ENCODE results near the gene CHRNA5. TPM values are rescaled to one million over a fixed set of nuclear protein-coding genes. Genes with fewer than 3 reads are reported as not detected.

CHRNA5 gene
- total RNA-seq, 3 donors from 2014 or later, result 1.4 to 4.3 (median 3.1) TPM

DNA sequence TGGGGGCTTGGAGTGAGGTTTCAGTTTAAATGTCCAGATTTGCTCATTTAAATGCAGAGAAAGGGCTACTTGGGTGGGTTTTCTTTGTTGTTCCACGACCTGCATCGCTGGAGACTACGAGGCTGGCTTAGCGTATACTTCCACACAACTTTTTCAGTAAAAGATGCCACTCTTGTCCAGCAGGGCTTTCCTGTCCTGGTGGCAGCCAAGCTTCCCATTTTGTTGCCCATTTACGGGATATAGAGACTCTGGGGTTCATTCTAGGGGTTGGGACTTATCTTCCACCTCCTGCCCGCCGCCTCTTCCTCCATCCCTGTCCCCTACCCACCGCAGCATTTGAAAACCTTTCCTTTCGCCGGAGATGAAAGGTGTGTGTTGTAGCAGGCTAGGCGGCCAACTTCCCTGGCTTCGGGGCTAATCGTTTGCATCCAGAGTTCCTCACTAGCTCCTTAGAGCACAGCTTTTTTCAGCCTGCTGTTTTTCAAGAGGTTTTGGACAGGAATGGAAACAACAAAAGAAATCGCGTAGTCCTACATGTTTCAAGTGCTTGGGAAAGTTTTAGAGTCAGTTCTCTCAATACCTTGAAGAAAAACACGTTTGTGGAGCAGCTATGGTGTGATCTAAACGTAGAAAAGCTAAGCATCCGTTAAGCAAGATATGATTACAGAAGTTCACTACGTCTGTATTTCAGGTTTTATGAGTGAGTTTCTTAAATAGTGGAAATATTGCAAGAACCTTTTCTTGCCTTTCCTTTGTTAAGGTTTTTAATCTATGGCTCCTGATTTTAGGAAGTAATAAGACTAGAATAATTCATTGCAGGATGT lies 843 bp downstream of the CHRNA5 start:
- H3K4me3 ChIP-seq, result peak overlapping the region; percentile 52 to 77 (median 69)
- no peak for TF ChIP-seq POLR2AphosphoS5 (IDR thresholded peaks at IDR 0.05)
- TF ChIP-seq, protein P1, sequence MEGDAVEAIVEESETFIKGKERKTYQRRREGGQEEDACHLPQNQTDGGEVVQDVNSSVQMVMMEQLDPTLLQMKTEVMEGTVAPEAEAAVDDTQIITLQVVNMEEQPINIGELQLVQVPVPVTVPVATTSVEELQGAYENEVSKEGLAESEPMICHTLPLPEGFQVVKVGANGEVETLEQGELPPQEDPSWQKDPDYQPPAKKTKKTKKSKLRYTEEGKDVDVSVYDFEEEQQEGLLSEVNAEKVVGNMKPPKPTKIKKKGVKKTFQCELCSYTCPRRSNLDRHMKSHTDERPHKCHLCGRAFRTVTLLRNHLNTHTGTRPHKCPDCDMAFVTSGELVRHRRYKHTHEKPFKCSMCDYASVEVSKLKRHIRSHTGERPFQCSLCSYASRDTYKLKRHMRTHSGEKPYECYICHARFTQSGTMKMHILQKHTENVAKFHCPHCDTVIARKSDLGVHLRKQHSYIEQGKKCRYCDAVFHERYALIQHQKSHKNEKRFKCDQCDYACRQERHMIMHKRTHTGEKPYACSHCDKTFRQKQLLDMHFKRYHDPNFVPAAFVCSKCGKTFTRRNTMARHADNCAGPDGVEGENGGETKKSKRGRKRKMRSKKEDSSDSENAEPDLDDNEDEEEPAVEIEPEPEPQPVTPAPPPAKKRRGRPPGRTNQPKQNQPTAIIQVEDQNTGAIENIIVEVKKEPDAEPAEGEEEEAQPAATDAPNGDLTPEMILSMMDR (IDR thresholded peaks at IDR 0.05), result peak in 1 of 3 donors; percentile 33
- intact Hi-C loops (cut with DNase I; ENCODE audit: low total_unique reads), result no loop called here
- peak overlapping the region; percentile 33 to 54 for H3K27ac ChIP-seq
- no peaks in the 10 kb centered on the region for H3K4me1 ChIP-seq
- DNase-seq (ENCODE audit: low spot score in 2 of 2), result no peak
- H3K36me3 ChIP-seq, result no peaks in the 10 kb centered on the region
- H3K9me3 ChIP-seq, result no peaks in the 10 kb centered on the region
- no peaks in the 10 kb centered on the region for H3K27me3 ChIP-seq

DNA sequence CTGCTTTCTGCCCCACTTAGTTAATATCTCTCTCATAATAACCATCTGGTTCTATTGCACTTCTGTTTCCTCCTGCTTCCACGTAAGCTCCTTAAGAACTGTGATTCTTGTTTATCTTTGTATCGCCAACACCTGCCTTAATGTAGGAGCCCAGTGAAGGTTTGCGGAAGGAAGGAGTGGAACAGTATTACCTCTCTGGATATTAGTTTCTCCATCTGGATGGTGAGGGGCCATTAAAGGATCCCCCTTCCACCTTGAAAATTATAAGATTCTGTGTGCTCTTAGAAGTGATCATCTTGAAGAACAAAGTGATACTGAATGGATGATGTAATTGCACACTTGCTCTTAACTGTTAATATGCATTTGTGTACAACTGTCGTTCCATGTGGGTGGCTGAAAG lies 2.2 kb downstream of the CHRNA5 start:
- Histone ChIP-seq H3K27me3 (no peaks in the 10 kb centered on the region), H3K4me1 (no peaks in the 10 kb centered on the region), H3K36me3 (no peaks in the 10 kb centered on the region), H3K4me3 (no peak overlapping the region), H3K27ac (no peak overlapping the region), H3K9me3 (no peaks in the 10 kb centered on the region)
- no peak for DNase-seq (ENCODE audit: low spot score in 2 of 2)
- TF ChIP-seq, protein P1 (IDR thresholded peaks at IDR 0.05), result no peak
- TF ChIP-seq POLR2AphosphoS5 (IDR thresholded peaks at IDR 0.05) (no peak), POLR2A (IDR thresholded peaks at IDR 0.05) (no peak)
- intact Hi-C loops (cut with DNase I; ENCODE audit: low total_unique reads), result no loop called here

DNA sequence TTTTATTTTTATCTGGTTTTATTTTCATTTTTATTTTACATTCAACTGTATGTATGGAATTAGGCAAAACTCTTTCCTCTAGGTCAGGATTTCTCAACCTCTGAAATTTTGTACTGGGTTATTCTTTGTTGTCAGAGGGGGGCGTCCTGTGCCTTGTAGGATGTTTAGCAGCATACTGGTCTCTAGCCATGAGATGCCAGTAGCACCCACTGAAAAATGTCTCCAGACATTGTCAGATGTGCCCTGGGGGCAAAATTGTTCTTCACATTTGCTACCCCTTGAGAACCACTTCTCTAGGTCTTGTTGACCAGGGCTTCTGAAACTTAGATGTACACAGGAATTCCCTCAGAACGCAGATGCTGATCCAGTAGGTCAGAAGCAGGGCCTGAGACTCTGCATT lies 5.4 kb downstream of the CHRNA5 start:
- DNase-seq (ENCODE audit: low spot score in 2 of 2), result no peak
- H3K27me3 ChIP-seq, result no peaks in the 10 kb centered on the region
- TF ChIP-seq POLR2A (IDR thresholded peaks at IDR 0.05) (no peak), POLR2AphosphoS5 (IDR thresholded peaks at IDR 0.05) (no peak)
- TF ChIP-seq, protein P1 (IDR thresholded peaks at IDR 0.05), result no peak
- no peak overlapping the region for H3K4me3 ChIP-seq
- no peaks in the 10 kb centered on the region for H3K9me3 ChIP-seq
- H3K27ac ChIP-seq, result no peak overlapping the region
- H3K36me3 ChIP-seq, result no peaks in the 10 kb centered on the region
- intact Hi-C loops (cut with DNase I; ENCODE audit: low total_unique reads), result no loop called here
- H3K4me1 ChIP-seq, result no peaks in the 10 kb centered on the region

DNA sequence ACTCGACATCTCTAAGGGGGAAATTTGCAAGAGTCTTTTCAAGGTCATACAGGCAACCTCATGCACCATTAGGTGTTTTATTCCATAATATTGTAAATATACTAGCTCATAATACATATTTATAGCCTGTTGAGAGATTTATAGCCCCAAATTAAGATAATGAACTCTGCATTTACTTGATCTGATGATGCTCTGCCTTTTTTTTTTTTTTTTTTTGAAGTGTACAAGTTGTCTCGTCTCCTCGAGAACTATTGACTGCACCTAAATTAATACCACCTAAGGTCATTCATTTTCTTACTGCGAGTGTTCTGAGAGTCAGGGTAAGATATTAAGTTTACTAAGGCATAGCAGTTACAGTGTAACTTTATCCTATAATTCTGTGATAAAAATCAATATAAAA lies 6.1 kb downstream of the CHRNA5 start:
- no peaks in the 10 kb centered on the region for H3K36me3 ChIP-seq
- no peak for DNase-seq (ENCODE audit: low spot score in 2 of 2)
- H3K4me3 ChIP-seq, result no peak overlapping the region
- H3K4me1 ChIP-seq, result no peaks in the 10 kb centered on the region
- no peaks in the 10 kb centered on the region for H3K9me3 ChIP-seq
- no peak for TF ChIP-seq POLR2AphosphoS5 (IDR thresholded peaks at IDR 0.05)
- TF ChIP-seq POLR2A (IDR thresholded peaks at IDR 0.05), result no peak
- TF ChIP-seq, protein P1 (IDR thresholded peaks at IDR 0.05), result no peak
- H3K27me3 ChIP-seq, result no peaks in the 10 kb centered on the region
- H3K27ac ChIP-seq, result no peak overlapping the region
- intact Hi-C loops (cut with DNase I; ENCODE audit: low total_unique reads), result no loop called here

DNA sequence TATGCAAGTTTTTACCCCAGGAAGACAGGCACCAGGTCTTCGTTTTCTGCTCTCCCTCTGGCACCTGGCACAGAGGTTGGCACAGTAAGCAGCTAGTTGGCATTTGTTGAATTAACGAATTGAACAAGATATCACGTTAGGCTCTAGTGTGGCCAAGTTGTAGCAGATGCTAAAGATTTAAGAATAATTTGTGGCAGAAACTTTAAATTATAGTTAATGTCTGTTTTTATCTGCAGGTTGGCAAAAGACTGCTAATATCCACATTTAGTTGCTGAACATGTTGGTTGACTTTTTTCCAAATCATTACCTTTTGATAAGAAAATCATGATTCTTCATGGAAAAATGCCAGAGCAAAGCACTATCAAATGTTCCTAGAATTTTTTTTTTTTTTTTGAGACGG lies 8.1 kb downstream of the CHRNA5 start:
- no peak for DNase-seq (ENCODE audit: low spot score in 2 of 2)
- no peaks in the 10 kb centered on the region for H3K36me3 ChIP-seq
- intact Hi-C loops (cut with DNase I; ENCODE audit: low total_unique reads), result no loop called here
- H3K4me1 ChIP-seq, result no peaks in the 10 kb centered on the region
- H3K27me3 ChIP-seq, result no peaks in the 10 kb centered on the region
- no peak overlapping the region for H3K4me3 ChIP-seq
- H3K9me3 ChIP-seq, result no peaks in the 10 kb centered on the region
- TF ChIP-seq, protein P1 (IDR thresholded peaks at IDR 0.05), result no peak
- TF ChIP-seq POLR2AphosphoS5 (IDR thresholded peaks at IDR 0.05) (no peak), POLR2A (IDR thresholded peaks at IDR 0.05) (no peak)
- no peak overlapping the region for H3K27ac ChIP-seq
